H1 (cell line): Measurements from ENCODE around the gene CRBN. TPM values are rescaled to one million over a fixed set of nuclear protein-coding genes. Genes with fewer than 3 reads are reported as not detected.

Source experiments
- CTCF ChIA-PET: fragments of 300-600 bp; sonication (Branson Sonifier 250); formaldehyde crosslinking; loops from one replicate; lab custom pipeline; 2021; ENCODE audit not compliant: partially characterized antibody; lab: Charles Lee
- POLR2A ChIA-PET: fragments of 300-600 bp; sonication (Branson Sonifier 250); formaldehyde crosslinking; loops from one replicate; lab custom pipeline; 2021; ENCODE audit warnings: inconsistent platforms; ENCODE audit not compliant: partially characterized antibody; lab: Charles Lee
- DNase-seq, 2 experiments: peaks; one replicate each; pipeline versions ENCODE4 v3.0.0 to v3.0.0-alpha.2; 2010 to 2022; ENCODE audit warnings: low spot score in 2 of 2, low read depth in 1 of 2, mixed read lengths in 1 of 2
- FAIRE-seq: peaks from 2 replicates; lab custom pipeline; 2011; peaks lifted over from hg19 to GRCh38; lab: Jason Lieb, UNC
- H2AFZ ChIP-seq: 2 replicates; pipeline ENCODE4 v1.8.1; 2012; ENCODE audit warnings: low read length, inconsistent platforms
- H2AK5ac ChIP-seq: 2 replicates; pipeline ENCODE4 v1.6.1; 2013; ENCODE audit warnings: low read depth, low read length
- H2BK120ac ChIP-seq: replicated peaks from 2 replicates; pipeline ENCODE3; 2013; ENCODE audit warnings: low read depth, low read length, inconsistent platforms
- H2BK12ac ChIP-seq: 2 replicates; pipeline ENCODE4 v1.6.1; 2013; ENCODE audit warnings: low read depth, low read length
- H2BK15ac ChIP-seq: 2 replicates; pipeline ENCODE4 v1.6.1; 2013; ENCODE audit warnings: low read length
- H2BK20ac ChIP-seq: 2 replicates; pipeline ENCODE4 v1.6.1; 2013; ENCODE audit warnings: low read length
- H2BK5ac ChIP-seq: 2 replicates; pipeline ENCODE4 v1.6.1; 2013; ENCODE audit warnings: low read depth, low read length
- H3K14ac ChIP-seq: 2 replicates; pipeline ENCODE4 v1.6.1; 2013; ENCODE audit warnings: inconsistent platforms; ENCODE audit not compliant: insufficient read length
- H3K18ac ChIP-seq: 2 replicates; pipeline ENCODE4 v1.6.1; 2013; ENCODE audit warnings: low read length; ENCODE audit errors: extremely low read depth
- H3K23ac ChIP-seq: 2 replicates; pipeline ENCODE4 v1.6.1; 2013; ENCODE audit warnings: inconsistent platforms; ENCODE audit not compliant: insufficient read length
- H3K23me2 ChIP-seq: 2 replicates; pipeline ENCODE4 v1.6.1; 2013; ENCODE audit warnings: low read depth, low read length
- H3K27ac ChIP-seq: 2 replicates; pipeline ENCODE4 v1.6.1; 2011; ENCODE audit warnings: low read depth, low read length, inconsistent platforms
- H3K27me3 ChIP-seq, 4 experiments: replicated peaks in 1 of 4; 1 replicate in 1 of 4; 2 replicates in 3 of 4; pipeline versions ENCODE4 v1.6.1 to v1.8.1; 2011 to 2013; ENCODE audit warnings: low read length in 3 of 4, mild to moderate bottlenecking in 3 of 4, inconsistent platforms in 2 of 4, mixed read lengths in 2 of 4, moderate library complexity in 1 of 4; ENCODE audit not compliant: control insufficient read depth in 3 of 4, insufficient read depth in 3 of 4; ENCODE audit errors: extremely low read depth in 1 of 4
- H3K36me3 ChIP-seq, 4 experiments: 2 replicates each; pipeline versions ENCODE4 v1.6.1 to v1.8.1; 2011 to 2013; ENCODE audit warnings: mild to moderate bottlenecking in 4 of 4, low read length in 3 of 4, moderate library complexity in 2 of 4, control low read depth in 1 of 4, inconsistent platforms in 1 of 4; ENCODE audit not compliant: insufficient read depth in 4 of 4, control insufficient read depth in 2 of 4
- H3K4ac ChIP-seq: replicated peaks from 2 replicates; pipeline ENCODE3; 2013; ENCODE audit warnings: low read length, low read depth, mixed read lengths, inconsistent platforms; ENCODE audit not compliant: insufficient read length
- H3K4me1 ChIP-seq, 4 experiments: replicated peaks in 1 of 4; 1 replicate in 1 of 4; 2 replicates in 3 of 4; pipeline versions ENCODE4 v1.6.1 to v1.8.1; 2011 to 2013; ENCODE audit warnings: low read length in 3 of 4, inconsistent platforms in 2 of 4, mixed read lengths in 1 of 4; ENCODE audit not compliant: insufficient read depth in 4 of 4, control insufficient read depth in 3 of 4
- H3K4me2 ChIP-seq, 2 experiments: 2 replicates each; pipeline versions ENCODE4 v1.6.1 to v1.8.1; 2011 to 2013; ENCODE audit warnings: low read depth in 2 of 2, low read length in 2 of 2, control low read depth in 1 of 2, inconsistent platforms in 1 of 2, mild to moderate bottlenecking in 1 of 2; ENCODE audit not compliant: insufficient read depth in 1 of 2
- H3K4me3 ChIP-seq, 4 experiments: fragments of 200-600, 300-600 bp in 1 of 4; sonication (generic), shearing (Covaris generic), sonication (Bioruptor Twin) in 1 of 4; 2 replicates each; pipeline versions ENCODE4 v1.5.1 to v1.8.1; 2011 to 2016; ENCODE audit warnings: low read length in 4 of 4, low read depth in 3 of 4, control low read depth in 2 of 4, inconsistent platforms in 2 of 4, mild to moderate bottlenecking in 2 of 4, mixed read lengths in 1 of 4, moderate library complexity in 1 of 4; ENCODE audit not compliant: insufficient read depth in 2 of 4; ENCODE audit errors: extremely low read depth in 1 of 4
- H3K56ac ChIP-seq: replicated peaks from 2 replicates; pipeline ENCODE3; 2013; ENCODE audit warnings: low read depth, mild to moderate bottlenecking, mixed read lengths, low read length, inconsistent platforms; ENCODE audit not compliant: insufficient read length
- H3K79me1 ChIP-seq: 2 replicates; pipeline ENCODE4 v1.6.1; 2013; ENCODE audit warnings: low read depth, low read length, control low read depth
- H3K79me2 ChIP-seq, 2 experiments: 2 replicates each; pipeline versions ENCODE4 v1.6.1 to v1.8.1; 2012 to 2013; ENCODE audit warnings: low read length in 2 of 2, mild to moderate bottlenecking in 2 of 2, inconsistent platforms in 1 of 2; ENCODE audit not compliant: insufficient read depth in 2 of 2, control insufficient read depth in 1 of 2
- H3K9ac ChIP-seq, 4 experiments: replicated peaks in 1 of 4; 1 replicate in 1 of 4; 2 replicates in 3 of 4; pipeline versions ENCODE4 v1.6.1 to v1.8.1; 2011 to 2013; ENCODE audit warnings: low read depth in 3 of 4, low read length in 3 of 4, control low read depth in 2 of 4, mild to moderate bottlenecking in 2 of 4, moderate library complexity in 2 of 4, inconsistent platforms in 1 of 4; ENCODE audit errors: extremely low read depth in 1 of 4
- H3K9me3 ChIP-seq, 2 experiments: 2 replicates each; pipeline versions ENCODE4 v1.6.1 to v1.8.1; 2012 to 2013; ENCODE audit warnings: mild to moderate bottlenecking in 2 of 2, moderate library complexity in 2 of 2, control low read depth in 1 of 2, inconsistent platforms in 1 of 2, low read depth in 1 of 2, low read length in 1 of 2, mixed read lengths in 1 of 2; ENCODE audit not compliant: insufficient read depth in 2 of 2
- H4K20me1 ChIP-seq, 2 experiments: replicated peaks in 1 of 2; 2 replicates each; pipeline versions ENCODE3 to v1.8.1; 2011 to 2013; ENCODE audit warnings: inconsistent platforms in 2 of 2, low read length in 2 of 2, mild to moderate bottlenecking in 1 of 2; ENCODE audit not compliant: insufficient read depth in 2 of 2, control insufficient read depth in 1 of 2
- H4K5ac ChIP-seq: 2 replicates; pipeline ENCODE4 v1.6.1; 2013; ENCODE audit warnings: low read length, low read depth, mixed read lengths, inconsistent platforms; ENCODE audit not compliant: insufficient read length
- H4K8ac ChIP-seq: 2 replicates; pipeline ENCODE4 v1.8.0; 2013; ENCODE audit warnings: mild to moderate bottlenecking, moderate library complexity, low read length, inconsistent platforms; ENCODE audit not compliant: insufficient read depth; ENCODE audit errors: extremely low read depth
- H4K91ac ChIP-seq: replicated peaks from 2 replicates; pipeline ENCODE3; 2013; ENCODE audit warnings: low read length, mixed read lengths, inconsistent platforms; ENCODE audit not compliant: insufficient read length
- EGR1 ChIP-seq: IDR thresholded peaks from 2 replicates; pipeline ENCODE4 v1.6.1; 2011; ENCODE audit warnings: low read depth, low read length, borderline replicate concordance
- EP300 ChIP-seq, 2 experiments: IDR thresholded peaks; 1 replicate in 1 of 2; 2 replicates in 1 of 2; pipeline ENCODE4 v1.6.1; 2011 to 2012; ENCODE audit warnings: low read depth in 2 of 2, low read length in 2 of 2, mild to moderate bottlenecking in 2 of 2, borderline replicate concordance in 1 of 2, inconsistent platforms in 1 of 2, moderate library complexity in 1 of 2
- GTF2F1 ChIP-seq: IDR thresholded peaks from 2 replicates; pipeline ENCODE4 v1.6.1; 2012; ENCODE audit warnings: low read depth, low read length, improper control_type of control experiment, borderline replicate concordance
- HDAC6 ChIP-seq: IDR thresholded peaks from one replicate; pipeline ENCODE4 v1.7.1; 2012; ENCODE audit warnings: low read depth, mild to moderate bottlenecking, inconsistent platforms, low read length, moderate library complexity
- MAFK ChIP-seq: IDR thresholded peaks from 2 replicates; pipeline ENCODE4 v1.6.1; 2012; ENCODE audit warnings: low read depth, mild to moderate bottlenecking, improper control_type of control experiment, low read length
- PHF8 ChIP-seq: fragments of 200-600 bp; sonication (generic); conservative IDR thresholded peaks from 2 replicates; pipeline ENCODE4 v1.7.1; 2012; ENCODE audit warnings: low read depth, mild to moderate bottlenecking, inconsistent platforms, low read length, moderate library complexity
- POLR2AphosphoS5 ChIP-seq: IDR thresholded peaks from 2 replicates; pipeline ENCODE4 v1.6.1; 2011; ENCODE audit warnings: low read depth, low read length
- RAD21 ChIP-seq, 2 experiments: IDR thresholded peaks in 1 of 2; conservative IDR thresholded peaks in 1 of 2; 2 replicates each; pipeline ENCODE4 v1.6.1; 2011; ENCODE audit warnings: low read depth in 2 of 2, low read length in 2 of 2, improper control_type of control experiment in 1 of 2, inconsistent platforms in 1 of 2, mild to moderate bottlenecking in 1 of 2, moderate library complexity in 1 of 2
- RFX5 ChIP-seq: IDR thresholded peaks from 2 replicates; pipeline ENCODE4 v1.6.1; 2011; ENCODE audit warnings: low read depth, low read length, improper control_type of control experiment, borderline replicate concordance
- RNF2 ChIP-seq: fragments of 200-900, 300-1000 bp; sonication (generic); IDR thresholded peaks from 2 replicates; pipeline ENCODE4 v1.7.1; 2016; ENCODE audit warnings: borderline replicate concordance, low read depth, mild to moderate bottlenecking, antibody characterized with exemption, low read length; ENCODE audit not compliant: poor library complexity, severe bottlenecking; ENCODE audit errors: missing control alignments
- RXRA ChIP-seq: IDR thresholded peaks from 2 replicates; pipeline ENCODE4 v1.6.1; 2011; ENCODE audit warnings: low read depth, mild to moderate bottlenecking, low read length, moderate library complexity; ENCODE audit not compliant: insufficient read depth
- SAP30 ChIP-seq: fragments of 300-600 bp; sonication (generic); IDR thresholded peaks from 2 replicates; pipeline ENCODE4 v1.7.1; 2012; ENCODE audit warnings: low read length, moderate library complexity, mild to moderate bottlenecking, inconsistent platforms; ENCODE audit not compliant: insufficient read depth, insufficient replicate concordance
- SUZ12 ChIP-seq: fragments of 200-600 bp; sonication (generic); IDR thresholded peaks from 2 replicates; pipeline ENCODE4 v1.6.1; 2012; ENCODE audit warnings: mild to moderate bottlenecking, inconsistent platforms, low read length, moderate library complexity, mixed read lengths
- TCF12 ChIP-seq: IDR thresholded peaks from 2 replicates; pipeline ENCODE4 v1.6.1; 2011; ENCODE audit warnings: low read depth, mild to moderate bottlenecking, low read length
- WGBS, 2 experiments: shearing (Covaris generic) in 1 of 2; methylation state at CpG; one replicate each; pipeline versions ENCODE4 v1.1.6 to v1.1.7; 2013 to 2015; ENCODE audit warnings: low lambda C conversion rate in 2 of 2, mixed read lengths in 2 of 2, inconsistent platforms in 1 of 2, low coverage in 1 of 2, missing lambda C conversion rate in 1 of 2; ENCODE audit not compliant: insufficient replicate concordance in 2 of 2, insufficient coverage in 1 of 2, insufficient read length in 1 of 2; ENCODE audit errors: extremely low coverage in 1 of 2, missing lambda C conversion rate in 1 of 2; 5-methylcytosine and 5-hydroxymethylcytosine counted together
- polyA plus RNA-seq, 7 experiments: library from polyadenylated mRNA; depleted of rRNA in 3 of 7; stranded (reverse) in 5 of 7; unstranded in 2 of 7; fragments of >200 nt in 5 of 7; fragments of 200-250 nt in 2 of 7; gene quantifications; 1 replicate in 5 of 7; 2 replicates in 1 of 7; 4 replicates in 1 of 7; pipeline versions ENCODE4 v1.2.1 to v1.2.3, GENCODE V29; 2011 to 2013; ENCODE audit warnings: missing spikeins in 2 of 7, mixed read lengths in 2 of 7
- total RNA-seq: library from RNA; stranded (reverse); fragmentation: NEBNext Ultra II Directional; extraction: Animal tissue kit (Norgen Biotek cat#: 25700); gene quantifications from 2 replicates; pipeline ENCODE4 v1.2.1, GENCODE V29; 2021

The CRBN gene
- total and polyA plus RNA-seq, 2 of the 8 experiments (the other 6 are each of a cell fraction or from before 2014, with no cell fraction given): 13.4 to 30.3 TPM

GRCh38 chr3:3160826-3161225 lies 18.7 kb downstream of the CRBN start:
- H2BK12ac ChIP-seq: no peak overlapping the region
- H3K4me1 ChIP-seq: no peaks in the 10 kb centered on the region
- H3K4me2 ChIP-seq: no peak overlapping the region
- no peaks in the 10 kb centered on the region for H3K27me3 ChIP-seq
- ChIA-PET POLR2A (no interaction called here), CTCF (no interaction called here)
- H3K79me1 ChIP-seq: no peaks in the 10 kb centered on the region
- no peak overlapping the region for H3K18ac ChIP-seq
- H2AFZ ChIP-seq: no peak overlapping the region
- H3K4ac ChIP-seq: no peak overlapping the region
- no peaks in the 10 kb centered on the region for H3K79me2 ChIP-seq
- H2BK15ac ChIP-seq: no peak overlapping the region
- H3K9ac ChIP-seq: no peak overlapping the region
- H3K14ac ChIP-seq: no peak overlapping the region
- DNase-seq: no peak
- no peak overlapping the region for H3K56ac ChIP-seq
- FAIRE-seq: no peak
- no peak overlapping the region for H2AK5ac ChIP-seq
- H3K9me3 ChIP-seq: no peaks in the 10 kb centered on the region
- H3K23ac ChIP-seq: no peak overlapping the region
- no peak overlapping the region for H2BK20ac ChIP-seq
- no peak overlapping the region for H3K4me3 ChIP-seq
- H4K20me1 ChIP-seq: peaks cover 0 to 2% of the 10 kb centered on the region in 2 experiments
- no peak overlapping the region for H4K8ac ChIP-seq
- no peak overlapping the region for H2BK5ac ChIP-seq
- H3K36me3 ChIP-seq: peaks cover 0 to 34% (median 11%) of the 10 kb centered on the region in 4 experiments; a peak in 5 of 8 replicates
- no peak overlapping the region for H4K5ac ChIP-seq
- no peak overlapping the region for H3K27ac ChIP-seq
- H4K91ac ChIP-seq: no peak overlapping the region
- 89% methylated on average over 2 of the region's 2 CpGs; no CpG with 5 or more reads in 1 of the 2 experiments for WGBS, 2 experiments
- H3K23me2 ChIP-seq: no peaks in the 10 kb centered on the region
- H2BK120ac ChIP-seq: no peak overlapping the region
- no peak for TF ChIP-seq EGR1
- no peak for TF ChIP-seq SUZ12
- no peak for TF ChIP-seq EP300 (IDR thresholded peaks at IDR 0.05; ENCODE audit: borderline replicate concordance in 1 of 2, low read depth in 2 of 2, low read length in 2 of 2)
- no peak for TF ChIP-seq HDAC6
- no peak for TF ChIP-seq SAP30
- TF ChIP-seq RFX5: no peak
- TF ChIP-seq TCF12: no peak
- no peak for TF ChIP-seq POLR2AphosphoS5
- no peak for TF ChIP-seq RXRA
- no peak for TF ChIP-seq MAFK
- no peak for TF ChIP-seq GTF2F1
- no peak for TF ChIP-seq PHF8
- no peak for TF ChIP-seq RAD21 (IDR thresholded peaks at IDR 0.05 in 1 of 2, conservative IDR thresholded peaks at IDR 0.05 in 1 of 2; ENCODE audit: low read depth in 2 of 2, low read length in 2 of 2)
- no peak for TF ChIP-seq RNF2
